ENCODE data around the gene CEPT1. TPM values are rescaled to one million over a fixed set of nuclear protein-coding genes. Genes with fewer than 3 reads are reported as not detected.

Gene CEPT1
- total and polyA plus RNA-seq, 2 of the 8 experiments (the other 6 are each of a cell fraction or from before 2014, with no cell fraction given), result 18.5 to 28.6 TPM

GRCh38 chr1:111203681-111204200 is 63.7 kb downstream of the CEPT1 start:
- peak overlapping the region; percentile 56 to 67 for H3K4me2 ChIP-seq (ENCODE audit: insufficient read depth in 1 of 2, low read depth in 2 of 2, low read length in 2 of 2)
- H3K36me3 ChIP-seq (ENCODE audit: control insufficient read depth in 2 of 4, insufficient read depth in 4 of 4, low read length in 3 of 4), result no peaks in the 10 kb centered on the region
- H2BK12ac ChIP-seq (ENCODE audit: low read depth, low read length), result no peak overlapping the region
- H3K79me2 ChIP-seq (ENCODE audit: control insufficient read depth in 1 of 2, insufficient read depth in 2 of 2, low read length in 2 of 2), result no peaks in the 10 kb centered on the region
- H3K23me2 ChIP-seq (ENCODE audit: low read depth, low read length), result no peaks in the 10 kb centered on the region; the same call in 1 of the 2 replicates
- H3K18ac ChIP-seq (ENCODE audit: extremely low read depth, low read length), result no peak overlapping the region
- H2BK15ac ChIP-seq (ENCODE audit: low read length), result no peak overlapping the region
- 78% methylated on average over 9 of the region's 41 CpGs; no CpG with 5 or more reads in 1 of the 2 experiments for WGBS, 2 experiments (ENCODE audit: extremely low coverage in 1 of 2, insufficient coverage in 1 of 2, insufficient read length in 1 of 2, insufficient replicate concordance in 2 of 2, low coverage in 1 of 2, low lambda C conversion rate in 2 of 2, missing lambda C conversion rate in 1 of 2)
- ChIA-PET POLR2A (ENCODE audit: partially characterized antibody) (interaction anchor here (0.7 to 1.1 kb wide), 2 partner anchors 12 to 17 kb away, joined by 3 read pairs; no protein-coding TSS in a partner anchor), CTCF (ENCODE audit: partially characterized antibody) (no interaction called here)
- no peak overlapping the region for H2BK5ac ChIP-seq (ENCODE audit: low read depth, low read length)
- peak overlapping the region; percentile 57 for H4K8ac ChIP-seq (ENCODE audit: extremely low read depth, insufficient read depth, low read length)
- no peak overlapping the region for H3K27ac ChIP-seq (ENCODE audit: low read depth, low read length)
- H3K23ac ChIP-seq (ENCODE audit: insufficient read length), result no peak overlapping the region
- no peak overlapping the region for H4K5ac ChIP-seq (ENCODE audit: insufficient read length, low read depth, low read length)
- DNase-seq (ENCODE audit: low read depth in 1 of 2, low spot score in 2 of 2) (no peak), FAIRE-seq (no peak)
- H2AFZ ChIP-seq (ENCODE audit: low read length), result no peak overlapping the region; the same call in 1 of the 2 replicates
- H2BK20ac ChIP-seq (ENCODE audit: low read length), result no peak overlapping the region
- TF ChIP-seq, protein P1, sequence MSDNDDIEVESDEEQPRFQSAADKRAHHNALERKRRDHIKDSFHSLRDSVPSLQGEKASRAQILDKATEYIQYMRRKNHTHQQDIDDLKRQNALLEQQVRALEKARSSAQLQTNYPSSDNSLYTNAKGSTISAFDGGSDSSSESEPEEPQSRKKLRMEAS (IDR thresholded peaks at IDR 0.05), result peak; percentile 85
- TF ChIP-seq SUZ12 (IDR thresholded peaks at IDR 0.05; ENCODE audit: low read length) (peak; percentile 42; the same call in 1 of the 2 replicates), SP1 (IDR thresholded peaks at IDR 0.05; ENCODE audit: low read depth, low read length) (no peak), RNF2 (IDR thresholded peaks at IDR 0.05; ENCODE audit: borderline replicate concordance, low read depth, low read length, missing control alignments, poor library complexity, severe bottlenecking) (peak; percentile 4)
- TF ChIP-seq, protein P2, sequence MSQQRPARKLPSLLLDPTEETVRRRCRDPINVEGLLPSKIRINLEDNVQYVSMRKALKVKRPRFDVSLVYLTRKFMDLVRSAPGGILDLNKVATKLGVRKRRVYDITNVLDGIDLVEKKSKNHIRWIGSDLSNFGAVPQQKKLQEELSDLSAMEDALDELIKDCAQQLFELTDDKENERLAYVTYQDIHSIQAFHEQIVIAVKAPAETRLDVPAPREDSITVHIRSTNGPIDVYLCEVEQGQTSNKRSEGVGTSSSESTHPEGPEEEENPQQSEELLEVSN (IDR thresholded peaks at IDR 0.05), result peak; percentile 96
- TF ChIP-seq, protein P3, sequence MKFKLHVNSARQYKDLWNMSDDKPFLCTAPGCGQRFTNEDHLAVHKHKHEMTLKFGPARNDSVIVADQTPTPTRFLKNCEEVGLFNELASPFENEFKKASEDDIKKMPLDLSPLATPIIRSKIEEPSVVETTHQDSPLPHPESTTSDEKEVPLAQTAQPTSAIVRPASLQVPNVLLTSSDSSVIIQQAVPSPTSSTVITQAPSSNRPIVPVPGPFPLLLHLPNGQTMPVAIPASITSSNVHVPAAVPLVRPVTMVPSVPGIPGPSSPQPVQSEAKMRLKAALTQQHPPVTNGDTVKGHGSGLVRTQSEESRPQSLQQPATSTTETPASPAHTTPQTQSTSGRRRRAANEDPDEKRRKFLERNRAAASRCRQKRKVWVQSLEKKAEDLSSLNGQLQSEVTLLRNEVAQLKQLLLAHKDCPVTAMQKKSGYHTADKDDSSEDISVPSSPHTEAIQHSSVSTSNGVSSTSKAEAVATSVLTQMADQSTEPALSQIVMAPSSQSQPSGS (IDR thresholded peaks at IDR 0.05; ENCODE audit: low read length), result no peak
- H2AK5ac ChIP-seq (ENCODE audit: low read depth, low read length), result no peak overlapping the region
- H3K4ac ChIP-seq (replicated peaks; ENCODE audit: insufficient read length, low read depth, low read length), result no peak overlapping the region
- no peak overlapping the region for H3K9ac ChIP-seq (replicated peaks in 1 of 4; ENCODE audit: extremely low read depth in 1 of 4, low read depth in 3 of 4, low read length in 3 of 4)
- H3K14ac ChIP-seq (ENCODE audit: insufficient read length), result no peak overlapping the region
- H4K20me1 ChIP-seq (replicated peaks in 1 of 2; ENCODE audit: control insufficient read depth in 1 of 2, insufficient read depth in 2 of 2, low read length in 2 of 2), result no peaks in the 10 kb centered on the region
- H3K79me1 ChIP-seq (ENCODE audit: low read depth, low read length), result no peaks in the 10 kb centered on the region
- H4K91ac ChIP-seq (replicated peaks; ENCODE audit: insufficient read length, low read length), result no peak overlapping the region
- H3K27me3 ChIP-seq (replicated peaks in 1 of 4; ENCODE audit: control insufficient read depth in 3 of 4, extremely low read depth in 1 of 4, insufficient read depth in 3 of 4, low read length in 3 of 4), result peaks cover 16 to 33% (median 27%) of the 10 kb centered on the region in 4 experiments
- H3K4me1 ChIP-seq (replicated peaks in 1 of 4; ENCODE audit: control insufficient read depth in 3 of 4, insufficient read depth in 4 of 4, low read length in 3 of 4), result peaks cover 0 to 2% (median 1%) of the 10 kb centered on the region in 4 experiments; a peak in 2 of 7 replicates
- H3K4me3 ChIP-seq (ENCODE audit: extremely low read depth in 1 of 4, insufficient read depth in 2 of 4, low read depth in 3 of 4, low read length in 4 of 4), result peak overlapping the region in 2 of 4 experiments; percentile 25 to 60; a peak in 4 of 8 replicates
- H3K9me3 ChIP-seq (ENCODE audit: insufficient read depth in 2 of 2, low read depth in 1 of 2, low read length in 1 of 2), result no peaks in the 10 kb centered on the region
- H2BK120ac ChIP-seq (replicated peaks; ENCODE audit: low read depth, low read length), result no peak overlapping the region
- no peak overlapping the region for H3K56ac ChIP-seq (replicated peaks; ENCODE audit: insufficient read length, low read depth, low read length)
